ENCODE measurements around the gene NPIPB8. TPM values are rescaled to one million over a fixed set of nuclear protein-coding genes. Genes with fewer than 3 reads are reported as not detected.

The NPIPB8 gene
- total and polyA plus RNA-seq, 2 experiments from 2014 or later = 0.14 TPM; not detected in 1

- TF ChIP-seq, protein P1, sequence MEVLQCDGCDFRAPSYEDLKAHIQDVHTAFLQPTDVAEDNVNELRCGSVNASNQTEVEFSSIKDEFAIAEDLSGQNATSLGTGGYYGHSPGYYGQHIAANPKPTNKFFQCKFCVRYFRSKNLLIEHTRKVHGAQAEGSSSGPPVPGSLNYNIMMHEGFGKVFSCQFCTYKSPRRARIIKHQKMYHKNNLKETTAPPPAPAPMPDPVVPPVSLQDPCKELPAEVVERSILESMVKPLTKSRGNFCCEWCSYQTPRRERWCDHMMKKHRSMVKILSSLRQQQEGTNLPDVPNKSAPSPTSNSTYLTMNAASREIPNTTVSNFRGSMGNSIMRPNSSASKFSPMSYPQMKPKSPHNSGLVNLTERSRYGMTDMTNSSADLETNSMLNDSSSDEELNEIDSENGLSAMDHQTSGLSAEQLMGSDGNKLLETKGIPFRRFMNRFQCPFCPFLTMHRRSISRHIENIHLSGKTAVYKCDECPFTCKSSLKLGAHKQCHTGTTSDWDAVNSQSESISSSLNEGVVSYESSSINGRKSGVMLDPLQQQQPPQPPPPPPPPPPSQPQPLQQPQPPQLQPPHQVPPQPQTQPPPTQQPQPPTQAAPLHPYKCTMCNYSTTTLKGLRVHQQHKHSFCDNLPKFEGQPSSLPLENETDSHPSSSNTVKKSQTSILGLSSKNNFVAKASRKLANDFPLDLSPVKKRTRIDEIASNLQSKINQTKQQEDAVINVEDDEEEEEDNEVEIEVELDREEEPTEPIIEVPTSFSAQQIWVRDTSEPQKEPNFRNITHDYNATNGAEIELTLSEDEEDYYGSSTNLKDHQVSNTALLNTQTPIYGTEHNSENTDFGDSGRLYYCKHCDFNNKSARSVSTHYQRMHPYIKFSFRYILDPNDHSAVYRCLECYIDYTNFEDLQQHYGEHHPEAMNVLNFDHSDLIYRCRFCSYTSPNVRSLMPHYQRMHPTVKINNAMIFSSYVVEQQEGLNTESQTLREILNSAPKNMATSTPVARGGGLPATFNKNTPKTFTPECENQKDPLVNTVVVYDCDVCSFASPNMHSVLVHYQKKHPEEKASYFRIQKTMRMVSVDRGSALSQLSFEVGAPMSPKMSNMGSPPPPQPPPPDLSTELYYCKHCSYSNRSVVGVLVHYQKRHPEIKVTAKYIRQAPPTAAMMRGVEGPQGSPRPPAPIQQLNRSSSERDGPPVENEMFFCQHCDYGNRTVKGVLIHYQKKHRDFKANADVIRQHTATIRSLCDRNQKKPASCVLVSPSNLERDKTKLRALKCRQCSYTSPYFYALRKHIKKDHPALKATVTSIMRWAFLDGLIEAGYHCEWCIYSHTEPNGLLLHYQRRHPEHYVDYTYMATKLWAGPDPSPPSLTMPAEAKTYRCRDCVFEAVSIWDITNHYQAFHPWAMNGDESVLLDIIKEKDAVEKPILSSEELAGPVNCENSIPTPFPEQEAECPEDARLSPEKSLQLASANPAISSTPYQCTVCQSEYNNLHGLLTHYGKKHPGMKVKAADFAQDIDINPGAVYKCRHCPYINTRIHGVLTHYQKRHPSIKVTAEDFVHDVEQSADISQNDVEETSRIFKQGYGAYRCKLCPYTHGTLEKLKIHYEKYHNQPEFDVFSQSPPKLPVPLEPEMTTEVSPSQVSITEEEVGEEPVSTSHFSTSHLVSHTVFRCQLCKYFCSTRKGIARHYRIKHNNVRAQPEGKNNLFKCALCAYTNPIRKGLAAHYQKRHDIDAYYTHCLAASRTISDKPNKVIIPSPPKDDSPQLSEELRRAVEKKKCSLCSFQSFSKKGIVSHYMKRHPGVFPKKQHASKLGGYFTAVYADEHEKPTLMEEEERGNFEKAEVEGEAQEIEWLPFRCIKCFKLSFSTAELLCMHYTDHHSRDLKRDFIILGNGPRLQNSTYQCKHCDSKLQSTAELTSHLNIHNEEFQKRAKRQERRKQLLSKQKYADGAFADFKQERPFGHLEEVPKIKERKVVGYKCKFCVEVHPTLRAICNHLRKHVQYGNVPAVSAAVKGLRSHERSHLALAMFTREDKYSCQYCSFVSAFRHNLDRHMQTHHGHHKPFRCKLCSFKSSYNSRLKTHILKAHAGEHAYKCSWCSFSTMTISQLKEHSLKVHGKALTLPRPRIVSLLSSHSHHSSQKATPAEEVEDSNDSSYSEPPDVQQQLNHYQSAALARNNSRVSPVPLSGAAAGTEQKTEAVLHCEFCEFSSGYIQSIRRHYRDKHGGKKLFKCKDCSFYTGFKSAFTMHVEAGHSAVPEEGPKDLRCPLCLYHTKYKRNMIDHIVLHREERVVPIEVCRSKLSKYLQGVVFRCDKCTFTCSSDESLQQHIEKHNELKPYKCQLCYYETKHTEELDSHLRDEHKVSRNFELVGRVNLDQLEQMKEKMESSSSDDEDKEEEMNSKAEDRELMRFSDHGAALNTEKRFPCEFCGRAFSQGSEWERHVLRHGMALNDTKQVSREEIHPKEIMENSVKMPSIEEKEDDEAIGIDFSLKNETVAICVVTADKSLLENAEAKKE (CRISPR knock-in tag; IDR thresholded peaks at IDR 0.05) = no peak
- TF ChIP-seq, protein P2, sequence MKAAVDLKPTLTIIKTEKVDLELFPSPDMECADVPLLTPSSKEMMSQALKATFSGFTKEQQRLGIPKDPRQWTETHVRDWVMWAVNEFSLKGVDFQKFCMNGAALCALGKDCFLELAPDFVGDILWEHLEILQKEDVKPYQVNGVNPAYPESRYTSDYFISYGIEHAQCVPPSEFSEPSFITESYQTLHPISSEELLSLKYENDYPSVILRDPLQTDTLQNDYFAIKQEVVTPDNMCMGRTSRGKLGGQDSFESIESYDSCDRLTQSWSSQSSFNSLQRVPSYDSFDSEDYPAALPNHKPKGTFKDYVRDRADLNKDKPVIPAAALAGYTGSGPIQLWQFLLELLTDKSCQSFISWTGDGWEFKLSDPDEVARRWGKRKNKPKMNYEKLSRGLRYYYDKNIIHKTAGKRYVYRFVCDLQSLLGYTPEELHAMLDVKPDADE (IDR thresholded peaks at IDR 0.05) = no peak
- TF ChIP-seq POLR2AphosphoS5 (IDR thresholded peaks at IDR 0.05; ENCODE audit: low read depth) (no peak), CREB1 (CRISPR knock-in tag; IDR thresholded peaks at IDR 0.05; ENCODE audit: low read depth) (no peak)
Observed at GRCh38 chr16:28592511-28592910, 45.4 kb upstream of the NPIPB8 start (continued).

DNA sequence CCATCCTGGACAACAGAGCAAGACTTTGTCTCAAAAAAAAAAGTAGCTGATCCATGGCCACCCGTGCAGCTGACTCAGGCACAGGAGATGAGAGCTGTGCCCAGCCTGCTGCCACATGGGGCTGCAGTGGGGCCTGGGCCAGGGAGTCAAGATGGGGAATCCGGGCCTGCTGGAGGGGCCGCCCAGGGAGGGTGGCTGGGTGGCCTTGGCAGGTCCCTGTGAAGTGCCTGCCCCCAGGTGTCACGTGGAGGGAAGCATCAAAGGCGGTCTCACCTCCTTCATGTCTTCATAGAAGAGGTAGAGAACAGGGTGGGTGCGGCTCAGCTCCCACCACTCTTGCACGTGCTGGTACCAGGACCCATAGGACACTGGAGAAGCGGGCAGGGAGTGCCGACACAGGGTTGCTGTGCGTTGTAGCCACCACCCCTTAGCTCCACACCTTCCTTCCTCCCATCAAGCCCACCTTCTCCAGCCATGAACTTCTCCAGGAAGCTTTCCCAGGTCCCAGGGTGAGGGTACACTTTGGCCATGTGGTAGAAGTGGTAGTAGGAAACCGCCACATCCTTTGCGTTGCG is 44.8 kb upstream of the NPIPB8 start:
- Histone ChIP-seq H3K36me3 (ENCODE audit: insufficient read depth) (no peaks in the 10 kb centered on the region), H4K20me1 (replicated peaks; ENCODE audit: insufficient read depth) (no peaks in the 10 kb centered on the region), H3K4me3 (no peak overlapping the region), H3K4me1 (ENCODE audit: insufficient read depth) (peaks cover 4% of the 10 kb centered on the region; the same call in 1 of the 2 replicates), H3K4me2 (no peak overlapping the region), H3K27me3 (ENCODE audit: insufficient read depth) (no peaks in the 10 kb centered on the region), H3K27ac (ENCODE audit: low read depth) (no peak overlapping the region), H3K79me2 (replicated peaks; ENCODE audit: insufficient read depth) (no peaks in the 10 kb centered on the region), H3K9me2 (ENCODE audit: insufficient read depth) (no peaks in the 10 kb centered on the region; the same call in 1 of the 2 replicates), H3F3A (replicated peaks; ENCODE audit: low read depth) (no peaks in the 10 kb centered on the region), H2AFZ (no peak overlapping the region)
- DNase-seq (ENCODE audit: low spot score) (no peak), ATAC-seq (no peak)
- peaks cover 14% of the 10 kb centered on the region for H3K27me3 Mint-ChIP-seq (ENCODE audit: insufficient read depth, low read depth, poor library complexity)
- no peaks in the 10 kb centered on the region for H3K9me3 Mint-ChIP-seq
- H3K36me3 Mint-ChIP-seq (ENCODE audit: low read depth) = peaks cover 8% of the 10 kb centered on the region; the same call in 1 of the 3 replicates
- peaks cover 21% of the 10 kb centered on the region for H3K4me1 Mint-ChIP-seq
- no peak overlapping the region for H3K27ac Mint-ChIP-seq
- H3K4me3 Mint-ChIP-seq = no peak overlapping the region
- TF ChIP-seq STAT1 (IDR thresholded peaks at IDR 0.05; ENCODE audit: unreplicated experiment) (no peak), NANOG (IDR thresholded peaks at IDR 0.05; ENCODE audit: borderline replicate concordance) (no peak), CREB1 (CRISPR knock-in tag; IDR thresholded peaks at IDR 0.05; ENCODE audit: low read depth) (no peak), EZH2phosphoT487 (IDR thresholded peaks at IDR 0.05; ENCODE audit: unreplicated experiment) (no peak), JUNB (IDR thresholded peaks at IDR 0.05; ENCODE audit: unreplicated experiment) (no peak), ZNF114 (CRISPR knock-in tag; IDR thresholded peaks at IDR 0.05) (no peak)
- TF ChIP-seq, protein P2 (IDR thresholded peaks at IDR 0.05) = no peak
- TF ChIP-seq, protein P3, sequence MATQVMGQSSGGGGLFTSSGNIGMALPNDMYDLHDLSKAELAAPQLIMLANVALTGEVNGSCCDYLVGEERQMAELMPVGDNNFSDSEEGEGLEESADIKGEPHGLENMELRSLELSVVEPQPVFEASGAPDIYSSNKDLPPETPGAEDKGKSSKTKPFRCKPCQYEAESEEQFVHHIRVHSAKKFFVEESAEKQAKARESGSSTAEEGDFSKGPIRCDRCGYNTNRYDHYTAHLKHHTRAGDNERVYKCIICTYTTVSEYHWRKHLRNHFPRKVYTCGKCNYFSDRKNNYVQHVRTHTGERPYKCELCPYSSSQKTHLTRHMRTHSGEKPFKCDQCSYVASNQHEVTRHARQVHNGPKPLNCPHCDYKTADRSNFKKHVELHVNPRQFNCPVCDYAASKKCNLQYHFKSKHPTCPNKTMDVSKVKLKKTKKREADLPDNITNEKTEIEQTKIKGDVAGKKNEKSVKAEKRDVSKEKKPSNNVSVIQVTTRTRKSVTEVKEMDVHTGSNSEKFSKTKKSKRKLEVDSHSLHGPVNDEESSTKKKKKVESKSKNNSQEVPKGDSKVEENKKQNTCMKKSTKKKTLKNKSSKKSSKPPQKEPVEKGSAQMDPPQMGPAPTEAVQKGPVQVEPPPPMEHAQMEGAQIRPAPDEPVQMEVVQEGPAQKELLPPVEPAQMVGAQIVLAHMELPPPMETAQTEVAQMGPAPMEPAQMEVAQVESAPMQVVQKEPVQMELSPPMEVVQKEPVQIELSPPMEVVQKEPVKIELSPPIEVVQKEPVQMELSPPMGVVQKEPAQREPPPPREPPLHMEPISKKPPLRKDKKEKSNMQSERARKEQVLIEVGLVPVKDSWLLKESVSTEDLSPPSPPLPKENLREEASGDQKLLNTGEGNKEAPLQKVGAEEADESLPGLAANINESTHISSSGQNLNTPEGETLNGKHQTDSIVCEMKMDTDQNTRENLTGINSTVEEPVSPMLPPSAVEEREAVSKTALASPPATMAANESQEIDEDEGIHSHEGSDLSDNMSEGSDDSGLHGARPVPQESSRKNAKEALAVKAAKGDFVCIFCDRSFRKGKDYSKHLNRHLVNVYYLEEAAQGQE (IDR thresholded peaks at IDR 0.05; ENCODE audit: unreplicated experiment) = no peak
- TF ChIP-seq, protein P4, sequence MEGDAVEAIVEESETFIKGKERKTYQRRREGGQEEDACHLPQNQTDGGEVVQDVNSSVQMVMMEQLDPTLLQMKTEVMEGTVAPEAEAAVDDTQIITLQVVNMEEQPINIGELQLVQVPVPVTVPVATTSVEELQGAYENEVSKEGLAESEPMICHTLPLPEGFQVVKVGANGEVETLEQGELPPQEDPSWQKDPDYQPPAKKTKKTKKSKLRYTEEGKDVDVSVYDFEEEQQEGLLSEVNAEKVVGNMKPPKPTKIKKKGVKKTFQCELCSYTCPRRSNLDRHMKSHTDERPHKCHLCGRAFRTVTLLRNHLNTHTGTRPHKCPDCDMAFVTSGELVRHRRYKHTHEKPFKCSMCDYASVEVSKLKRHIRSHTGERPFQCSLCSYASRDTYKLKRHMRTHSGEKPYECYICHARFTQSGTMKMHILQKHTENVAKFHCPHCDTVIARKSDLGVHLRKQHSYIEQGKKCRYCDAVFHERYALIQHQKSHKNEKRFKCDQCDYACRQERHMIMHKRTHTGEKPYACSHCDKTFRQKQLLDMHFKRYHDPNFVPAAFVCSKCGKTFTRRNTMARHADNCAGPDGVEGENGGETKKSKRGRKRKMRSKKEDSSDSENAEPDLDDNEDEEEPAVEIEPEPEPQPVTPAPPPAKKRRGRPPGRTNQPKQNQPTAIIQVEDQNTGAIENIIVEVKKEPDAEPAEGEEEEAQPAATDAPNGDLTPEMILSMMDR (conservative IDR thresholded peaks at IDR 0.05; ENCODE audit: low read depth in 2 of 2) = no peak
